ENCODE measurements around the gene OLFML2A. TPM values are rescaled to one million over a fixed set of nuclear protein-coding genes. Genes with fewer than 3 reads are reported as not detected.
A peak's percentile ranks its signal among the peaks of the same experiment; 100 is the strongest.

Gene OLFML2A
- total and polyA plus RNA-seq, 2 of the 13 experiments (the other 11 are each of a cell fraction or from before 2014, with no cell fraction given) = 0.01 to 0.02 TPM

DNA sequence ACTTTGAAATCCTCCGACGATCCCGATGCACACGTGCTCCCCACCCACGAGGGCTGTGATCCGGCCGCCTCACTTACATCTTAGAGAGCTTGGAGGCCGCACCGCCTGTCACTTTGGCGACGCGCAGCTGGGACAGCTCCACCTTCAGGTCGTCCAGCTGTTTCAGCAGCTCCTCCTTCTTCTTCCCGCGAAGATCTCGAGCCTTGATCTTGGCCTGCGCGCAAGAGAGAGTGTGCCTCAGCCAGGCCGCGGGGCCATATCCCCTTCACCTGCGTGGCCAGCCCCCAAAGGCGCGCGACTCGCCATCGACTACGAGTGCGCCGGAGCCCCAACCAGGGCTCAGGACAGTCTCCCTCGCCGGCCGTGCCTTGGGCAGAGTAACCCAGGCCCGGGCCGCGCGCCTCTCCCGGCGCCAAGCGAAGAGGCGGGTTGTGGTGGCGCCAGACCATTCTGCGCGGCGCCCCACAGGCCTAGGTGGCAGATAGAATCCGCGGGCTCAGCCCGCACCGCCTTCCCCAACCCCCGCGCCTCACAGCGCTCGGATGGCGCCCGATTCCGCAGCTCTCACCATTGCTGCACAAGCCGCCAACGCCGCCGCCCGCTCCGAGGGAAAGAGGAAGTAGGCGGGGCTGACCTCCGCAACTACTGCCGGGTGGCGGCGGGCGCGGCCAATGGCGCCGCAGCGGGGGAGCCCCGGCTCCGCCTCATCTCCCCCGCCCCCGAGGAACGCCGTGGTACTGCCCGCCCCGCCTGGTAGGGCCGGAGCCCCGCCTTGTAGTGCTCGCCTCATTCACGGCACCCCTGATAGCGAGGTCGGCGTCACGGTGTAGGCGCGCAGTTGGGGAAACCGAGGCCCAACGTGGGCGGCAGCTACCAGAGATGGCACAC is 84.7 kb downstream of the OLFML2A start, which contains the start of the genes ARPC5L and RPL35 (continued):
- TF ChIP-seq, protein P1, sequence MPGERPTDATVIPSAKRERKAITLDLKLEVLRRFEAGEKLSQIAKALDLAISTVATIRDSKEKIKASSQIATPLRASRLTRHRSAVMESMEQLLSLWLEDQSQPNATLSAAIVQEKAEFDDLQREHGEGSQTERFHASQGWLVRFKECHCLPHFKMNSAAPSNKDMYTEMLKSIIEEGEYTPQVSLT (CRISPR knock-in tag; IDR thresholded peaks at IDR 0.05; ENCODE audit: borderline replicate concordance, low read depth) = no peak
- TF ChIP-seq SALL1 (CRISPR knock-in tag; IDR thresholded peaks at IDR 0.05) (peak; percentile 81), SP5 (CRISPR knock-in tag; IDR thresholded peaks at IDR 0.05; ENCODE audit: borderline replicate concordance, low read depth) (peak; percentile 95), ZNF224 (CRISPR knock-in tag; IDR thresholded peaks at IDR 0.05) (peak; percentile 86; the same call in 1 of the 2 replicates), HNRNPLL (IDR thresholded peaks at IDR 0.05; ENCODE audit: low read depth, low read length, poor library complexity, severe bottlenecking) (peak; percentile 35), SP4 (CRISPR knock-in tag; IDR thresholded peaks at IDR 0.05) (peak; percentile 98), ZNF367 (CRISPR knock-in tag; IDR thresholded peaks at IDR 0.05; ENCODE audit: borderline replicate concordance) (no peak; the same call in 1 of the 2 replicates), DBP (CRISPR knock-in tag; IDR thresholded peaks at IDR 0.05; ENCODE audit: not compliant biosample characterization) (no peak), ZNF549 (CRISPR knock-in tag; IDR thresholded peaks at IDR 0.05) (no peak), CSRNP2 (CRISPR knock-in tag; conservative IDR thresholded peaks at IDR 0.05; ENCODE audit: low read depth) (0 out of 2 replicates have a peak, but pooled peaks have one; percentile 75), ZGPAT (CRISPR knock-in tag; IDR thresholded peaks at IDR 0.05) (peak; percentile 91), CEBPB (IDR thresholded peaks at IDR 0.05; ENCODE audit: borderline replicate concordance, low read depth, low read length) (no peak), KLF11 (CRISPR knock-in tag; IDR thresholded peaks at IDR 0.05) (no peak), ZNF510 (CRISPR knock-in tag; IDR thresholded peaks at IDR 0.05; ENCODE audit: low read depth) (no peak), ZNF720 (CRISPR knock-in tag; IDR thresholded peaks at IDR 0.05) (no peak), PLSCR1 (CRISPR knock-in tag; IDR thresholded peaks at IDR 0.05; ENCODE audit: borderline replicate concordance) (no peak)
- TF ChIP-seq, protein P2, sequence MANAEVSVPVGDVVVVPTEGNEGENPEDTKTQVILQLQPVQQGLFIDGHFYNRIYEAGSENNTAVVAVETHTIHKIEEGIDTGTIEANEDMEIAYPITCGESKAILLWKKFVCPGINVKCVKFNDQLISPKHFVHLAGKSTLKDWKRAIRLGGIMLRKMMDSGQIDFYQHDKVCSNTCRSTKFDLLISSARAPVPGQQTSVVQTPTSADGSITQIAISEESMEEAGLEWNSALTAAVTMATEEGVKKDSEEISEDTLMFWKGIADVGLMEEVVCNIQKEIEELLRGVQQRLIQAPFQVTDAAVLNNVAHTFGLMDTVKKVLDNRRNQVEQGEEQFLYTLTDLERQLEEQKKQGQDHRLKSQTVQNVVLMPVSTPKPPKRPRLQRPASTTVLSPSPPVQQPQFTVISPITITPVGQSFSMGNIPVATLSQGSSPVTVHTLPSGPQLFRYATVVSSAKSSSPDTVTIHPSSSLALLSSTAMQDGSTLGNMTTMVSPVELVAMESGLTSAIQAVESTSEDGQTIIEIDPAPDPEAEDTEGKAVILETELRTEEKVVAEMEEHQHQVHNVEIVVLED (CRISPR knock-in tag; IDR thresholded peaks at IDR 0.05; ENCODE audit: borderline replicate concordance) = peak; percentile 85

All from HepG2 (cell line).